ENCODE measurements around the gene MGAT4B.
"Not testable (repeated sequence)": the region's sequence is repeated elsewhere in the genome, so short reads cannot be mapped to it uniquely, and the experiment has no call there.

The MGAT4B gene

GRCh38 chr5:179795863-179796833 lies 10.5 kb downstream of the MGAT4B start:
- DNase-seq (ENCODE audit: low read depth in 2 of 3, low spot score in 1 of 3) = peak in 1 of 3 donors; percentile 63

DNA sequence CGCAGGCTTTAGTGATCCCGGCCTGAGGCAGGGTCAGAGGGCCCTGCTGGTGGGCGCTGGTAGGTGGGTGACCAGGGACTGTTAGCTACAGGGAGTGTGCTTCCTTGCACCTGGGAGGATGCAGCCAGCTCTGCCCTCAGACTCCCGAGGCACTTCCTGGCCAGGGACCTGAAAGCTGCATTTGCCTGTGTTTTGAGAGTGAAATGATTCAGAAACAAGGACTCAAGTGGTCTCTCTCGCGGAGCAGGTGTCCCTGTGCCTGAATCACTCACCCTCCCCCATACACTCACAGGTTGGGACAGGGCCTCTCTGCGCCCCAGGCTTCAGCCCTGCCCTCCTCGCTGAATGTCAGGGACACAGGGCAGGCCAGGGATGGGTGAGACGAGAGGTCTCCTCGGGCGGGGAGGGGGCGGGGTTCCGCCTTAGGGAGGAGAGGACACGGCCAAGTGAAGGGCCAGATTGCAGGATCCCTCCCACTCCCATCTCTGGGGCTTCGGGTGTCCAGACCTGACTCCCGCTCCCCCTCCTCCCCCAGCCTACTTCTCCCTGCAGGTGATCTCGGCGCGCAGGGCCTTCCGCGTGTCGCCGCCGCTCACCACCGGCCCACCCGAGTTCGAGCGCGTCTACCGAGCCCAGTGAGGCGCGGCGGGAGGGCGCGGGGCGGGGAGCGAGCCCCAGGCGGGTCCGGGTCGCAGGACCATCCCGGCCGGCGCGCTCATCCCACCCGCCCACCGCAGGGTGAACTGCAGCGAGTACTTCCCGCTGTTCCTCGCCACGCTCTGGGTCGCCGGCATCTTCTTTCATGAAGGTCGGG lies 11.4 kb downstream of the MGAT4B start:
- no peak for DNase-seq (ENCODE audit: low read depth in 2 of 3, low spot score in 1 of 3)

GRCh38 chr5:179794575-179794974 lies 12.1 kb downstream of the MGAT4B start:
- DNase-seq (ENCODE audit: low read depth in 2 of 3, low spot score in 1 of 3) = no peak

GRCh38 chr5:179794171-179794570 lies 12.5 kb downstream of the MGAT4B start:
- no peak for DNase-seq (ENCODE audit: low read depth in 2 of 3, low spot score in 1 of 3)

DNA sequence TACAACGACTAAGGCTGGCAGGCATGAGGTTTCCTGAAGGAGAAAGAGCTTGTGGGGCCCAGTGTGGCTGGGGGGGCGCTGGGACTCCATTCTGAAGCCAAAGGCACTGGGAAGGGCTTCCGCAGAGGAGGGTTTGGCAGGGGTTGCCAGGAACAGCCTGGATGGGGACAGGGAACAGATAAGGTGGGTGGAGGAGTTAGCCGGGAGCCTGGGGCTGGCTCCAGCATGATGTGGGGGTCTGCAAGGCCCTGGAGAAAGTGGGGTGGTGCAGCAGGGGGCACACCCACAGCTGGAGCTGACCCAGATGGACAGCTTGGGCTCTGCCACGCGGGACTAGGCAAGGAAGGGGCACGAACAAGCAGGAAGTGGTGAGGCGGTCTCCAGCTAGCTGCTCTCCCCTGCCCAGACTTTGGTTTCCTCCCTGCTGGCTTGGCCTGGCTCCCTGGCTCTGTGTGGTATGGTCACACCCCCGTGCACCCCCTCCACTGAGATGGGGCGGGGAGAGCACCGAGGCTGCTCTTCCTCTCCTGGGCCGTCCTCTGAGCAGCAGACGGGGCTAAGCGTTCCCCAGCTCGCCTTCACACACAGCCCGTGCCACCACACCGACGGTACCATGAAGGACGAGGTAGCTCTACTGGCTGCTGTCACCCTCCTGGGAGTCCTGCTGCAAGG lies 13.1 kb downstream of the MGAT4B start, which contains the start of gene LTC4S:
LTC4S (plus strand) TSS at position 519 of the 672 bp plus-strand sequence; CDS start at position 614, 95 bp downstream.
- DNase-seq (ENCODE audit: low read depth in 2 of 3, low spot score in 1 of 3) = no peak

GRCh38 chr5:179792612-179793467 lies 13.8 kb downstream of the MGAT4B start:
- DNase-seq (ENCODE audit: low read depth in 2 of 3, low spot score in 1 of 3) = no peak

DNA sequence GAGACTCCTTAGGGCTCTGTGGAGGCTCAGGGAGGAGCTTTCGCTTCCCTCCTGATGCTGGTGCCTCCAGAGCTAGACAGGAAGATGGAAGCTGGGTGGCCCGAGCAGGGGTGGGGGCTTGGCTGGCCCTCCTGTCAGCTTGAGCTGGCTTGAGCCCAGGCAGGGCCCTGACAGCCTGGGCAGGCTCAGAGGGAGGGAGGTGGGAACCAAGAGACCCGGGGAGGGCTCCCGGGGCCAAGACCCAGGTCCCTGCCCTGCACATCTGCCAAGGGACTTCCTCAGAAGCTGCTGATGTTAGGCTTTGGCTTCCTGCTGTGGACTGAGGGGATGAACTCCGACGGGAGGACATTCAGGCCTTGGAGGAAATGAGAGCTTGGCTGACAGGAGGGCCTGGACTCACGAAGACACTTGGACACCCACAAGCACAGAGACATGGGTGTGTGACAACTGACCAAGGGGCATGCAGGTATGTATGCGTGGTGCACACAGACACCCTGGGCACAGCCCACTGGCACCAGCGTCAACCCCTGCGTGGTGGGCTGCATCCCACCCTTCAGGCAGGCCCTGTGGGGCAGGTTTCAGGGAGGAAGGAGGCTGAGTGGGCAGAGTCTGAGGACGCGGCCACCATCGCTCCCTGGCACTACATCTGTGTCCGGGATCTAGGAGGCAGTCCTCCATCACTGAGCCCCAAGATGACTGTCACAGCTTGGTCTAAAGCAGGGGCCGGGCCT lies 14.6 kb downstream of the MGAT4B start:
- DNase-seq (ENCODE audit: low read depth in 2 of 3, low spot score in 1 of 3) = no peak

GRCh38 chr5:179789278-179789677 lies 17.4 kb downstream of the MGAT4B start:
- DNase-seq (ENCODE audit: low read depth in 2 of 3, low spot score in 1 of 3) = not testable (repeated sequence)

DNA sequence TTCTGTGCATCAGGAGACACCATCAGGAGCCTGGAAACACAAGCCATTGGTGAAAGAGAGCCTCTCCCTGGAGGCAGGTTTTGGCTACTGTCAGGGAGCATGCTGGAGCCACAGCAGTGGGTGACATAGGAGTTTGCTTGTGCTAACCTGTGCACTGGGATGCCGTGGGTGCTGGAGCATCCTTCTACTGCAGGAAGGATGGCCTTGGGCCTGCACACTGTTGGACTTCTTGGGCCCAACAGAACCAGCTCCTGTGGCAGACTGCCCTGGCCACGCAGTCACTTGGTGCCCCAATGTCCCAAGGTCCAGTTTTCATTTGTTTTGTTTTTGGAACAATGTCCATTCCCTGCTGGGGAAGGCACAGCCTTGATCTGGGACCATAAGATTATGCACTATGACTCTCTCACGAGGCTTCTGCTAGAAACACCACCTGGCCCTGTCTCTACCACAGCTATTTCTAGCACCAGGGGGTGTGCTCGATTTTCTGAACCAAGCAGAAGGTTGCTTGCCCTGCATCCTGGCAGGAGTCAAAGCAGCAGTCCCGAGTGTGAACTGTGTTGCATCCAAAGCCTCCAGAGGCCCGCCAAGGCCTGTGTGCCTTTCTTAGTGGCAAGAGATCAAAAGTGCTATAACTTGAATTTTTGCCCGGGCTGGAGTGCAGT lies 18.3 kb downstream of the MGAT4B start:
- no peak for DNase-seq (ENCODE audit: low read depth in 2 of 3, low spot score in 1 of 3)

DNA sequence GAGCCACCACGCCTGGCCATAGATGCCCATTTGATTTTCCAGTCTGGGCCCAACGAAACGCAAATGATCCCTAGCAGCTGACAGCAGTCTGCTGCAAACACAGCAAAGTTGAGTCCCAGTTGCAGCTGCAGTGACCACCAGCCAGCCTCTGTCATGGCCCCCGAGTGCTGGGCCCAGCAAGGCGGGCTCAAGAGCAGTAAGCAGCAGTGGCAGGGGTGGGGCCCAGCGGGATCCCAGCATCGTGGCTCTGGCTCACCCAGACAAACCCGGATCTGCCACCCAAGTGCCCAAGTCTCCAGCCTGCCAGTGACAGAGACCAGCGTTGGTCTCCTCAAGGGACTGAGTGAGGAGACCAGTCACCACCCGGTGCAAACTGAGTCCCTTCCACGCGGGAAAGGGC lies 19.8 kb downstream of the MGAT4B start:
- no peak for DNase-seq (ENCODE audit: low read depth in 2 of 3, low spot score in 1 of 3)

DNA sequence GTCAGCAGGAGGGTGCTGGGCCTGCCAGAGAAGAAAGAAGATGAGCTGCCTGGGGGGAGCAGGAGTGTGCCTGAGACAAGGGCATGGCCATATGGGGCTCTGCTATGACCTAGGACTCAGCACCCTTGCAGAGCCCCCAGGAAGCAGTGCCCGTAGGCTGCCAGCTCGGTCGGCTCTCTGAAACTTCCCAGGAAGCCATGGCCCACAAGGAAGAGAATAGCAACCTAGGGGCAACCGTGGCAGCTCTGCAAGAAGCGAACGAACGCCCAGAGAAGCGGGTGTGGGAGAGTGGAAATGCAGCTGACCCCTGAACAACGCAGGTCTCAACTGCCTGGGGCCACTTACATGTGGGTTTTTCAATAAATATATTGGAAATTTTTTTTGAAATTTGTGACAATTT lies 23.5 kb downstream of the MGAT4B start:
- DNase-seq (ENCODE audit: low read depth in 2 of 3, low spot score in 1 of 3) = no peak

DNA sequence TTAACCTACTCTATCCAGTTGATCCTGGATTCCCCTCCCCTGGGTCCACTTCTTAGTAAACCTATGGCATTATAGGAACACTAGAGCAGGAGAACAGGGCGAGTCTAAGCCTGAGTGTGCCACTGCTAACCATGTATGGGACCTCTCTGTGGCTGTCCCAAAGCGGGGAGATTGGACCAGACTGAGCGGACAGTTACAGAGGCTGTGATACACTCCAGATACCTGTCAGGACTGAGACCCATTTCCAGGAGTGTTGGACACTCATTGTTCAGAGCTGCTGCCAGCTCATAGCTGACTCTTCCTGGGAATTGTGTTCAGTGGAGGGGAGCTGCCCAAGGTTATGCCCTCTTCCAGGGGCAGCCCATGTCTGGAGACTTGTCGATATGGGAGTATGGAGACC lies 24.8 kb downstream of the MGAT4B start:
- DNase-seq (ENCODE audit: low read depth in 2 of 3, low spot score in 1 of 3) = no peak

DNA sequence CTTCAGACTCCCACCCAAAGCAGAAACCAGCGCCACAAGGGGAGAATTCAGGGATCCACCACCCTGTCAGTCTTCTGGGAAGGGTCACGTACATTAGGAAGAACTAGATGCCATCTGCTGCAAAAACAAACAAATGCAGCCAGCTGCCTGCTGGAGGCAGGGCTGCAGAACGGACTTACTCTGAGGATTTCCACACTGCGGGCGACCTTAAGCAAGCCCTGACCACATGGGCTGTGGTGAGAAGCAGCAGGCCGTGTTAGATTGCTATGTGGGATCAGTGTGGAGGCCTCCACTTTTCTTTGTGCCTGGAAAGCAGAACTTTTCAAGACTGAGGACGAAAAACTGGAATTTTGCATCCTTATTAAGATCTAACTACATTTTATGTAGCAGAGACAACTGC lies 26.3 kb downstream of the MGAT4B start:
- no peak for DNase-seq (ENCODE audit: low read depth in 2 of 3, low spot score in 1 of 3)

DNA sequence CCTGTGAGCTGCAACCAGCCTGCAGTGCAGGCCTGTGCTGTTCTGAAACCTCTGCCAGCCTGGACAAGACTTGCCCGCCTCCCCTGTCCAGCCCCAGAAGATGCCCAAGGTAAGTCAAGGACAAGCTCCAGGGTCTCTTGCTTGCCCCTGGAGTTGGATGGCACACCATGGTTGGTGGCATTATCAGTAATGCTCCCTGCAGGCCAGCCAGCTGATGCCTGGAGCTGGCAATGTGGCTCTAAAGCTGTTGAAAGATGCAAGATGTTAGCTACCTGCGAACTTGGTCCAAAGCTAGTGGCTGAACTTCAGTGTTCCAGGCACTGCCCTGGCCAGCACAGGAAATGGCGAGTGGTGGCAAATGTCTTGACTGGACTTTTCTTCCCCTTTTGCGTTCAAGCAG lies 26.8 kb downstream of the MGAT4B start:
- DNase-seq (ENCODE audit: low read depth in 2 of 3, low spot score in 1 of 3) = no peak

DNA sequence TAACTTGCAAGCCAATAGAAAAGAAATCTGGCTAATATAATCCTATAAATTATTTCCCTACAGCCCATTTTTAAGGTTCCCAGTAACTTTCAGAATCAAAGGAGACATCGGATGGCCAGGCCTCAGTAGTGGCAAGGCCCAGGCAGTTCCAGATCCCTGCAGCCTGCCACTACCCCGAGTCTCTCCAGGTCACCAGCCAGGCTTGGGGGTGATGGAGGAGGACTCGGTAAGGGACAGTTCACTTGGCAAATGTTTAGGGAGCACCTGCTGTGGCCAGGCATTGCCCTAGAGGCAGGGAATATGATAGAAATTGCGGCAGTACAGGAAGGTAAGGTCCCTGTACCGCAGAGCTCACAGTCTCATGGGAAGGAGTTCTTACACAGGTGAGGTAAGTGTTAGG lies 28.1 kb downstream of the MGAT4B start:
- DNase-seq (ENCODE audit: low read depth in 2 of 3, low spot score in 1 of 3) = no peak

DNA sequence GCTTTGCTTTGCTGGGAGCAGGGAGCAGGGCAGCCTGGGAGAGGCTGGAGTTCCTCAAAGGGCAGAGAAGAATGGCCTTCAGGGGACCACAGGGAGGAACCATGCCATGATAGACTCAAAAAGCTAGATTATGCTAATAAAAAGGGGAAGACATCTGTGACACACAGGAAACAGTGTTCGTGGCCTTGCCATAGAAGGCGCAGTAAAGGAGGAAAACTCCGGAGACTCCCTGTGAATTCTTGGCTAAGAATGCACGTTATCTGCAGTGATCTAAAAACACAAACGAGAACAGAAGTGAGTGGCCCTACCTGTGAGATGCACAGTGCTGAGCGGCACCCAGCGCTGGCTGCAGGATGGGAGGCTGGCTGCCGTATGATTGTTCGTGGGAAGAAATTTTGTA lies 28.8 kb downstream of the MGAT4B start:
- no peak for DNase-seq (ENCODE audit: low read depth in 2 of 3, low spot score in 1 of 3)

DNA sequence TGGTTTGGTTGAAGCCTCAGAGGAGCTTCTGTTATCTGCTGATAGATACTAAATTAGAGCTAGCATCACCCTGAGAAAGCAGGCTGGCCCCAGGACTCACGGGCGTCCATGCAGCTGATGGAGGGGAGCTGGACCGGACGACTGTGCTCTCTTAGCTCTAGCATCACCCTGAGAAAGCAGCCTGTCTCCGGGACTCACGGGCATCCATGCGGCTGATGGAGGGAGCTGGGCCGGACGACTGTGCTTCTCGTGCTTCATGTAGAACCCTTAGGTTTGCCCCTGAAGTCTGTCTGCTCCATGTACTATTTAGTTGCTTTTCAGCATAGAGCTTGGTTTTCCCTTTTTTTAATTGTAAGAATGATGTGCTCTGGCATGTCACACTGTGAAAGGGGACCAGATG lies 29.2 kb downstream of the MGAT4B start:
- DNase-seq (ENCODE audit: low read depth in 2 of 3, low spot score in 1 of 3) = no peak

DNA sequence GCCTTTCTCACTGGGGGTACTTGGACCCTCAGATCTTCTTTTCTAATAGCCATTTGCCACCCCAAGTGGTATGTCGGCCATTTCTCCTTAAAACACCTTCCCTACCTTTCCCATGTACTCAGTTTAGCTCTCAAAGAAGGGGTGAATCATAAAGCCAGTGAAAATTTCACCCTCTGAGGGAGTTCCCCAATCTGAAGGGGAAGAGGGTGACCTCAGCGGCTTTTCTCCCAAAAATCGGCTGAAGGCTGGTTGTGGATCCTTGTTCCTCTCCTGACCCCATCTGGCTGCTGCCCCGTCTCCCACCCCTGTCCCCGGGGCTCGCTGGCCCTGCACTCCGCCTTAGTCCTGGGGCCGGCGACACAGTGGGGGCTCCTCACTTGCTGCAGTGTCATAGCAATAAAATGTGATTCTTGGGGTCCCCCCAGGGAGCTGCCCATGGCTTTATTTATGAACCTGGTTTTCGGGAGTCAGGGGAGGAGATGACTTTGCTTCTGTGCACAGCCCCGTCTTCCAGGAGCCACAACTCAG lies 30.2 kb downstream of the MGAT4B start:
- no peak for DNase-seq (ENCODE audit: low read depth in 2 of 3, low spot score in 1 of 3)

DNA sequence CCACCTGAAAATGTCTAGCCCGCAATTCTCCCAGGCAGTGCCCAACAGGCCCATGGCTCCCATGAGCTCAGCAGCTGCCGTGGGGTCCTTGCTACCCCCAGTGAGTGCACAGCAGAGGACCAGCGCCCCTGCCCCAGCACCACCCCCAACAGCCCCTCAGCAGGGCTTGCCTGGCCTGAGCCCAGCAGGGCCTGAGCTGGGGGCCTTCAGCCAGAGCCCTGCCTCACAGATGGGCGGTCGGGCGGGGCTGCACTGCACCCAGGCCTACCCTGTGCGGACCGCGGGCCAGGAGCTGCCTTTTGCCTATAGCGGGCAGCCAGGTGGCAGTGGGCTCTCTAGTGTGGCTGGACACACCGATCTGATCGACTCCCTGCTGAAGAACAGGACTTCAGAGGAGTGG lies 32.2 kb downstream of the MGAT4B start:
- DNase-seq (ENCODE audit: low read depth in 2 of 3, low spot score in 1 of 3) = no peak

All from stimulated activated CD4-positive, alpha-beta T cell treated with anti-CD3 and anti-CD28 coated beads, Interleukin-12 subunit alpha, Interleukin-12 subunit beta, amount 100 ng/mL, for 48 hours (primary cell).